ENCODE measurements around the gene MERTK. TPM values are rescaled to one million over a fixed set of nuclear protein-coding genes. Genes with fewer than 3 reads are reported as not detected.
A peak's percentile ranks its signal among the peaks of the same experiment; 100 is the strongest.
"Not testable (repeated sequence)": the region's sequence is repeated elsewhere in the genome, so short reads cannot be mapped to it uniquely, and the experiment has no call there.

The MERTK gene
- total and polyA plus RNA-seq, 9 donors: 3.2 to 6.3 (median 4.6) TPM

- H3K9me3 ChIP-seq (replicated peaks; ENCODE audit: control insufficient read depth, low read depth, low read length): peaks cover 3% of the 10 kb centered on the region
- no peaks in the 10 kb centered on the region for H3K27me3 ChIP-seq (ENCODE audit: control insufficient read depth, insufficient read depth, low read length)
- H3K36me3 ChIP-seq (ENCODE audit: control insufficient read depth, insufficient read depth, low read length): peaks cover 33% of the 10 kb centered on the region
- no CpG with 5 or more reads among the region's 1 CpG for WGBS (ENCODE audit: insufficient coverage)
- no peaks in the 10 kb centered on the region for H3K4me1 ChIP-seq (ENCODE audit: control insufficient read depth, insufficient read depth, low read length)
- no peak overlapping the region for H3K27ac ChIP-seq (ENCODE audit: low read length)
- no peak overlapping the region for H3K4me3 ChIP-seq (ENCODE audit: low read length)
- no peak for DNase-seq
Measured at GRCh38 chr2:112065966-112066365, 167.6 kb downstream of the MERTK start.

- not testable (repeated sequence) for H3K27me3 ChIP-seq (ENCODE audit: control insufficient read depth, insufficient read depth, low read length); H3K27ac ChIP-seq (ENCODE audit: low read length); DNase-seq; H3K4me3 ChIP-seq (ENCODE audit: low read length); H3K4me1 ChIP-seq (ENCODE audit: control insufficient read depth, insufficient read depth, low read length); H3K9me3 ChIP-seq (replicated peaks; ENCODE audit: control insufficient read depth, low read depth, low read length)
- H3K36me3 ChIP-seq (ENCODE audit: control insufficient read depth, insufficient read depth, low read length): peaks cover 26% of the 10 kb centered on the region
Measured at GRCh38 chr2:112069794-112070193, 171.4 kb downstream of the MERTK start.

- H3K27ac ChIP-seq (ENCODE audit: low read length): no peak overlapping the region
- no peak overlapping the region for H3K4me3 ChIP-seq (ENCODE audit: low read length)
- H3K27me3 ChIP-seq (ENCODE audit: control insufficient read depth, insufficient read depth, low read length): no peaks in the 10 kb centered on the region
- H3K36me3 ChIP-seq (ENCODE audit: control insufficient read depth, insufficient read depth, low read length): peaks cover 27% of the 10 kb centered on the region
- H3K4me1 ChIP-seq (ENCODE audit: control insufficient read depth, insufficient read depth, low read length): no peaks in the 10 kb centered on the region
- DNase-seq: no peak
- WGBS (ENCODE audit: insufficient coverage): 83% methylated on average over 1 of the region's 3 CpGs
- H3K9me3 ChIP-seq (replicated peaks; ENCODE audit: control insufficient read depth, low read depth, low read length): peaks cover 3% of the 10 kb centered on the region
Measured at GRCh38 chr2:112073875-112074274, 175.5 kb downstream of the MERTK start.

- Histone ChIP-seq H3K27ac (ENCODE audit: low read length) (no peak overlapping the region), H3K4me1 (ENCODE audit: control insufficient read depth, insufficient read depth, low read length) (no peaks in the 10 kb centered on the region), H3K9me3 (replicated peaks; ENCODE audit: control insufficient read depth, low read depth, low read length) (peaks cover 2% of the 10 kb centered on the region), H3K27me3 (ENCODE audit: control insufficient read depth, insufficient read depth, low read length) (no peaks in the 10 kb centered on the region), H3K36me3 (ENCODE audit: control insufficient read depth, insufficient read depth, low read length) (peaks cover 26% of the 10 kb centered on the region), H3K4me3 (ENCODE audit: low read length) (no peak overlapping the region)
- no peak for DNase-seq
- no CpG with 5 or more reads among the region's 1 CpG for WGBS (ENCODE audit: insufficient coverage)
Measured at GRCh38 chr2:112074506-112074905, 176.1 kb downstream of the MERTK start.

- Histone ChIP-seq H3K4me1 (ENCODE audit: control insufficient read depth, insufficient read depth, low read length) (no peaks in the 10 kb centered on the region), H3K9me3 (replicated peaks; ENCODE audit: control insufficient read depth, low read depth, low read length) (no peaks in the 10 kb centered on the region), H3K27ac (ENCODE audit: low read length) (peak overlapping the region; percentile 31), H3K4me3 (ENCODE audit: low read length) (no peak overlapping the region), H3K36me3 (ENCODE audit: control insufficient read depth, insufficient read depth, low read length) (peaks cover 21% of the 10 kb centered on the region), H3K27me3 (ENCODE audit: control insufficient read depth, insufficient read depth, low read length) (no peaks in the 10 kb centered on the region)
- WGBS (ENCODE audit: insufficient coverage): 68% methylated on average over 2 of the region's 8 CpGs
- no peak for DNase-seq
Measured at GRCh38 chr2:112075490-112076260, 177.3 kb downstream of the MERTK start.

GRCh38 chr2:112077814-112078213 lies 179.4 kb downstream of the MERTK start:
- Histone ChIP-seq H3K9me3 (replicated peaks; ENCODE audit: control insufficient read depth, low read depth, low read length) (no peaks in the 10 kb centered on the region), H3K27me3 (ENCODE audit: control insufficient read depth, insufficient read depth, low read length) (no peaks in the 10 kb centered on the region), H3K36me3 (ENCODE audit: control insufficient read depth, insufficient read depth, low read length) (peaks cover 28% of the 10 kb centered on the region), H3K27ac (ENCODE audit: low read length) (no peak overlapping the region), H3K4me3 (ENCODE audit: low read length) (no peak overlapping the region), H3K4me1 (ENCODE audit: control insufficient read depth, insufficient read depth, low read length) (no peaks in the 10 kb centered on the region)
- DNase-seq: no peak
- WGBS (ENCODE audit: insufficient coverage): 43% methylated on average over 1 of the region's 1 CpG

Other genes with a start within 250 kb of the MERTK start
- gene ANAPC1, start 14.4 kb upstream of the MERTK start, total RNA-seq: 24.0 TPM
- gene ANAPC1, start 14.4 kb upstream of the MERTK start, polyA plus RNA-seq (ENCODE audit: insufficient read depth in 1 of 8, insufficient read length in 8 of 8, low replicate concordance in 1 of 8): 10 to 100 TPM; 15.9 to 20.9 (median 17.7) TPM
- 12.9 TPM for gene TMEM87B, start 156.7 kb downstream of the MERTK start, total RNA-seq
- gene TMEM87B, start 156.7 kb downstream of the MERTK start, polyA plus RNA-seq (ENCODE audit: insufficient read depth in 1 of 8, insufficient read length in 8 of 8, low replicate concordance in 1 of 8): 10 to 100 TPM; 11.6 to 24.5 (median 15.1) TPM
- gene FBLN7, start 239.8 kb downstream of the MERTK start, total RNA-seq: 5.1 TPM
- 10 to 100 TPM in 7 of 8 donors, 1 to 10 TPM in 1; 8.2 to 17.2 (median 12.4) TPM for gene FBLN7, start 239.8 kb downstream of the MERTK start, polyA plus RNA-seq (ENCODE audit: insufficient read depth in 1 of 8, insufficient read length in 8 of 8, low replicate concordance in 1 of 8)